GM12864 (cell line): ENCODE data around the gene TBC1D23.
"Not testable (repeated sequence)": the region's sequence is repeated elsewhere in the genome, so short reads cannot be mapped to it uniquely, and the experiment has no call there.

ENCODE experiments used
- DNase-seq: peaks from one replicate; pipeline ENCODE4 v3.0.0-alpha.2; 2011; ENCODE audit warnings: low read depth
- H3K4me3 ChIP-seq: 2 replicates; pipeline ENCODE4 v1.5.1; 2011; ENCODE audit warnings: mild to moderate bottlenecking, low read depth, low read length, control low read depth
- TF ChIP-seq, protein P1 (sequence below): IDR thresholded peaks from 2 replicates; pipeline ENCODE4 v1.5.1; 2011; ENCODE audit warnings: low read depth, mild to moderate bottlenecking, moderate library complexity, low read length, control low read depth, inconsistent platforms; ENCODE audit errors: missing control alignments

TBC1D23 gene

DNA sequence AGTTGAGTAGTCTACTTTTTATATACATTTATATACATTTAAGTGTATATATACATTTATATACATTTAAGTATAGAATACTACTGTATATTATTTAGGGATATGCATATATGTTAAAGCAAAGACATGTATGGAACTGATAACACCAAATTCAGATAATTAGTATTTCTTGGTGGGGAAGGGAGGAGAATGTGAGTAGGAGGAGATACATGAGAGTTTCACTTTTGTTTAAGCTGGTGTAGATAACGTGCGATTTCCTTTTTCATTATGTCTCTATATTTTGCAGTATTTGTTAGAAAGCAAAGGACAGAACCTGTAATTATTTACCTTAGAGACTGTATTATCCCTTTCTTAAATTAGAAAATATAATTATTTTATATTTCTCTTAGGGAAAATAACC lies 57.1 kb downstream of the TBC1D23 start:
- TF ChIP-seq, protein P1, sequence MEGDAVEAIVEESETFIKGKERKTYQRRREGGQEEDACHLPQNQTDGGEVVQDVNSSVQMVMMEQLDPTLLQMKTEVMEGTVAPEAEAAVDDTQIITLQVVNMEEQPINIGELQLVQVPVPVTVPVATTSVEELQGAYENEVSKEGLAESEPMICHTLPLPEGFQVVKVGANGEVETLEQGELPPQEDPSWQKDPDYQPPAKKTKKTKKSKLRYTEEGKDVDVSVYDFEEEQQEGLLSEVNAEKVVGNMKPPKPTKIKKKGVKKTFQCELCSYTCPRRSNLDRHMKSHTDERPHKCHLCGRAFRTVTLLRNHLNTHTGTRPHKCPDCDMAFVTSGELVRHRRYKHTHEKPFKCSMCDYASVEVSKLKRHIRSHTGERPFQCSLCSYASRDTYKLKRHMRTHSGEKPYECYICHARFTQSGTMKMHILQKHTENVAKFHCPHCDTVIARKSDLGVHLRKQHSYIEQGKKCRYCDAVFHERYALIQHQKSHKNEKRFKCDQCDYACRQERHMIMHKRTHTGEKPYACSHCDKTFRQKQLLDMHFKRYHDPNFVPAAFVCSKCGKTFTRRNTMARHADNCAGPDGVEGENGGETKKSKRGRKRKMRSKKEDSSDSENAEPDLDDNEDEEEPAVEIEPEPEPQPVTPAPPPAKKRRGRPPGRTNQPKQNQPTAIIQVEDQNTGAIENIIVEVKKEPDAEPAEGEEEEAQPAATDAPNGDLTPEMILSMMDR: no peak
- DNase-seq: no peak
- no peak overlapping the region for H3K4me3 ChIP-seq

- TF ChIP-seq, protein P1: no peak
- DNase-seq: no peak
- no peak overlapping the region for H3K4me3 ChIP-seq
These were observed 59.2 kb downstream of the TBC1D23 start for GRCh38 chr3:100319951-100320350.

GRCh38 chr3:100324044-100324443 lies 63.3 kb downstream of the TBC1D23 start:
- no peak overlapping the region for H3K4me3 ChIP-seq
- no peak for DNase-seq

GRCh38 chr3:100325827-100326226 lies 65.0 kb downstream of the TBC1D23 start:
- no peak for DNase-seq
- no peak overlapping the region for H3K4me3 ChIP-seq
- TF ChIP-seq, protein P1: no peak

More at GRCh38 chr3:100324044-100324443, 63.3 kb downstream of the TBC1D23 start:
- TF ChIP-seq, protein P1: no peak

DNA sequence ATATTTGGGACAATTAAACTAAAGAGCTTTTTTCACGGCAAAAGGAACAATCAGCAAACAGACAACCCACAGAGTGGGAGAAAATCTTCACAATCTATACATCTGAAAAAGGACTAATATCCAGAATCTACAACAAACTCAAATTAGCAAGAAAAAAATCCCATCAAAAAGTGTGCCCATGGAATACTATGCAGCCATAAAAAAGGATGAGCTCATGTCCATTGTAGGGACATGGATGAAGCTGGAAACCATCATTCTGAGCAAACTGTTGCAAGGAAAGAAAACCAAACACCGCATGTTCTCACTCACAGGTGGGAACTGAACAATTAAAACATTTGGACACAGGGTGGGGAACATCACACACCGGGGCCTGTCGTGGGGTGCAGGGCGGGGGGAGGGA lies 66.6 kb downstream of the TBC1D23 start:
- DNase-seq, H3K4me3 ChIP-seq: not testable (repeated sequence)

DNA sequence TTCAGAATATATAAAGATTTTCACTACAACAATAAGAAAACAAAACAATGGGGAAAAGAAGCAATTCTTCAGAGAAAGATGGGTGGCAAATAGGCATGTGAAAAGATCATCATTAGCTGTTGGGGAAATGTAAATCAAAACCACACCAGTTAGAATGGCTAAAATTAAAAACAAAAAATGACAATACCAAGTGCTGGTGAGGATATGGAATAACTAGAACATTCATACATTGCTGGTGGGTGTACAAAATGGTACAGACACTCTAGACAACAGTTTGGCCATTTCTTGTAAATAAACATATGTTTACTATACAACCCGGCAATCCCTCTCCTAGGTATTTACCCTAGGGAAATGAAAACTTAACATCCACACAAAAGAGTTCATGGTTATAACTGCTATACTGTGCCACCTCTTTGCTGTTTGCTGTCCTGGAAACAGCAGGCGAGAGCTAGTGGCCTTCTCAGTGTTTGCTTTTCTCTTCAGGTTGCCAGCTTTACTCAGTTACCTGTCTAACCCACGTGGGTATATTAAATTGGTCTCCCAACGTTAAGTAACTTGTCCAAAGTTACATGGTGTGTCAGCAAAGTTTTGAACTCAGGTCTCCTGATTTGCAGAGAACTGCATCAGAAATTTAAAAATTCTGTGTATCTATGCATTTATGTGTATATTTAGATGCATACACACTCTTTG lies 69.2 kb downstream of the TBC1D23 start:
- H3K4me3 ChIP-seq: no peak overlapping the region
- TF ChIP-seq, protein P1: no peak
- no peak for DNase-seq

- H3K4me3 ChIP-seq: no peak overlapping the region
- DNase-seq: no peak
- TF ChIP-seq, protein P1: no peak
These were observed 69.9 kb downstream of the TBC1D23 start for GRCh38 chr3:100330651-100331050.
